Measurements from ENCODE around the gene GRPEL1. TPM values are rescaled to one million over a fixed set of nuclear protein-coding genes. Genes with fewer than 3 reads are reported as not detected.
A peak's percentile ranks its signal among the peaks of the same experiment; 100 is the strongest.

GRPEL1 gene
- total RNA-seq, 8 experiments from 2014 or later = 14.3 to 75.1 (median 20.3) TPM

GRCh38 chr4:7037425-7037824, 30.4 kb downstream of the GRPEL1 start:
- H3K4me1 ChIP-seq (replicated peaks in 1 of 2) = peaks cover 8 to 11% of the 10 kb centered on the region in 2 donors
- no peak for ATAC-seq (replicated peaks in 6 of 8)
- no peak overlapping the region for H3K27ac ChIP-seq
- no peak overlapping the region for H3K4me3 ChIP-seq
- in situ Hi-C loops (cut with MboI; ENCODE audit: low pct_unique_long_range_greater_than_20kb in 2 of 9, low sequenced_read_pairs in 9 of 9, unreplicated experiment in 9 of 9) = loop anchor here in 1 of 9 experiments (25.0 kb wide), 1 partner anchor 325 kb away; the partner anchor contains the start of genes BLOC1S4 and MRFAP1L1
- 40 to 80% (median 67%) methylated on average over 1 to 6 of the region's 6 CpGs; no CpG with 5 or more reads in 1 of the 10 experiments for WGBS, 10 experiments

GRCh38 chr4:7034262-7035081, 33.4 kb downstream of the GRPEL1 start:
- Histone ChIP-seq H3K4me3 (no peak overlapping the region), H3K27ac (peak overlapping the region in 1 of 2 donors; percentile 51), H3K4me1 (replicated peaks in 1 of 2) (peaks cover 0 to 3% of the 10 kb centered on the region in 2 donors)
- in situ Hi-C loops (cut with MboI; ENCODE audit: low pct_unique_long_range_greater_than_20kb in 2 of 9, low sequenced_read_pairs in 9 of 9, unreplicated experiment in 9 of 9) = loop anchor here in 1 of 9 experiments (25.0 kb wide), 1 partner anchor 322 kb away; the partner anchor contains the start of genes BLOC1S4 and MRFAP1L1
- WGBS, 10 experiments = 50 to 93% (median 75%) methylated on average over 2 to 10 of the region's 20 CpGs; no CpG with 5 or more reads in 3 of the 10 experiments
- peak in 7 of 8 experiments; percentile 34 to 92 (median 55) for ATAC-seq (replicated peaks in 6 of 8)

- 79 to 100% (median 92%) methylated on average over 1 to 7 of the region's 8 CpGs; no CpG with 5 or more reads in 2 of the 10 experiments for WGBS, 10 experiments
- ATAC-seq (replicated peaks in 6 of 8) = no peak
- peaks cover 0 to 3% of the 10 kb centered on the region in 2 donors for H3K4me1 ChIP-seq (replicated peaks in 1 of 2)
- no peak overlapping the region for H3K4me3 ChIP-seq
- in situ Hi-C loops (cut with MboI; ENCODE audit: low pct_unique_long_range_greater_than_20kb in 2 of 9, low sequenced_read_pairs in 9 of 9, unreplicated experiment in 9 of 9) = loop anchor here in 1 of 9 experiments (25.0 kb wide), 1 partner anchor 320 kb away; the partner anchor contains the start of genes BLOC1S4 and MRFAP1L1
- H3K27ac ChIP-seq = no peak overlapping the region
These were observed 35.3 kb downstream of the GRPEL1 start for GRCh38 chr4:7032596-7032995.

GRCh38 chr4:7031558-7032449, 36.1 kb downstream of the GRPEL1 start:
- ATAC-seq (replicated peaks in 6 of 8) = no peak
- Histone ChIP-seq H3K4me3 (no peak overlapping the region), H3K27ac (peak overlapping the region in 1 of 2 donors; percentile 26), H3K4me1 (replicated peaks in 1 of 2) (peaks cover 0 to 3% of the 10 kb centered on the region in 2 donors)
- WGBS, 10 experiments = 81 to 100% (median 93%) methylated on average over 3 to 21 of the region's 35 CpGs; no CpG with 5 or more reads in 3 of the 10 experiments
- in situ Hi-C loops (cut with MboI; ENCODE audit: low pct_unique_long_range_greater_than_20kb in 2 of 9, low sequenced_read_pairs in 9 of 9, unreplicated experiment in 9 of 9) = loop anchor here in 1 of 9 experiments (25.0 kb wide), 1 partner anchor 320 kb away; the partner anchor contains the start of genes BLOC1S4 and MRFAP1L1

GRCh38 chr4:7030856-7031255, 37.0 kb downstream of the GRPEL1 start:
- peaks cover 0 to 3% of the 10 kb centered on the region in 2 donors for H3K4me1 ChIP-seq (replicated peaks in 1 of 2)
- in situ Hi-C loops (cut with MboI; ENCODE audit: low pct_unique_long_range_greater_than_20kb in 2 of 9, low sequenced_read_pairs in 9 of 9, unreplicated experiment in 9 of 9) = loop anchor here in 1 of 9 experiments (25.0 kb wide), 1 partner anchor 319 kb away; the partner anchor contains the start of genes BLOC1S4 and MRFAP1L1
- 86 to 100% (median 93%) methylated on average over 1 to 8 of the region's 10 CpGs; no CpG with 5 or more reads in 5 of the 10 experiments for WGBS, 10 experiments
- no peak for ATAC-seq (replicated peaks in 6 of 8)
- no peak overlapping the region for H3K4me3 ChIP-seq
- no peak overlapping the region for H3K27ac ChIP-seq

GRCh38 chr4:7029921-7030320, 37.9 kb downstream of the GRPEL1 start:
- in situ Hi-C loops (cut with MboI; ENCODE audit: low pct_unique_long_range_greater_than_20kb in 2 of 9, low sequenced_read_pairs in 9 of 9, unreplicated experiment in 9 of 9) = loop anchor here in 1 of 9 experiments (25.0 kb wide), 1 partner anchor 318 kb away; the partner anchor contains the start of genes BLOC1S4 and MRFAP1L1
- no peak for ATAC-seq (replicated peaks in 6 of 8)
- Histone ChIP-seq H3K4me1 (replicated peaks in 1 of 2) (peaks cover 0 to 2% of the 10 kb centered on the region in 2 donors), H3K27ac (no peak overlapping the region), H3K4me3 (no peak overlapping the region)
- WGBS, 10 experiments = 80 to 100% (median 96%) methylated on average over 1 to 9 of the region's 10 CpGs; no CpG with 5 or more reads in 4 of the 10 experiments

GRCh38 chr4:7029212-7029611, 38.7 kb downstream of the GRPEL1 start:
- Histone ChIP-seq H3K4me3 (no peak overlapping the region), H3K4me1 (replicated peaks in 1 of 2) (no peaks in the 10 kb centered on the region), H3K27ac (no peak overlapping the region)
- in situ Hi-C loops (cut with MboI; ENCODE audit: low pct_unique_long_range_greater_than_20kb in 2 of 9, low sequenced_read_pairs in 9 of 9, unreplicated experiment in 9 of 9) = loop anchor here in 1 of 9 experiments (25.0 kb wide), 1 partner anchor 317 kb away; the partner anchor contains the start of genes BLOC1S4 and MRFAP1L1
- WGBS, 10 experiments = 90 to 100% (median 96%) methylated on average over 2 to 9 of the region's 12 CpGs; no CpG with 5 or more reads in 3 of the 10 experiments
- no peak for ATAC-seq (replicated peaks in 6 of 8)

- no peak for ATAC-seq (replicated peaks in 6 of 8)
- in situ Hi-C loops (cut with MboI; ENCODE audit: low pct_unique_long_range_greater_than_20kb in 2 of 9, low sequenced_read_pairs in 9 of 9, unreplicated experiment in 9 of 9) = loop anchor here in 1 of 9 experiments (25.0 kb wide), 1 partner anchor 316 kb away; the partner anchor contains the start of genes BLOC1S4 and MRFAP1L1
- WGBS, 10 experiments = 100% methylated on average over 1 of the region's 5 CpGs; no CpG with 5 or more reads in 9 of the 10 experiments
- Histone ChIP-seq H3K4me1 (replicated peaks in 1 of 2) (no peaks in the 10 kb centered on the region), H3K27ac (no peak overlapping the region), H3K4me3 (no peak overlapping the region)
These were observed 40.0 kb downstream of the GRPEL1 start for GRCh38 chr4:7027913-7028312.

- WGBS, 10 experiments = 96% methylated on average over 4 of the region's 7 CpGs; no CpG with 5 or more reads in 9 of the 10 experiments
- H3K4me1 ChIP-seq (replicated peaks in 1 of 2) = no peaks in the 10 kb centered on the region
These were observed 40.6 kb downstream of the GRPEL1 start for GRCh38 chr4:7027284-7027683.

GRCh38 chr4:7026107-7026506, 41.8 kb downstream of the GRPEL1 start:
- WGBS, 10 experiments = 79 to 100% (median 93%) methylated on average over 1 to 3 of the region's 9 CpGs; no CpG with 5 or more reads in 4 of the 10 experiments

More at GRCh38 chr4:7027284-7027683, 40.6 kb downstream of the GRPEL1 start:
- in situ Hi-C loops (cut with MboI; ENCODE audit: low pct_unique_long_range_greater_than_20kb in 2 of 9, low sequenced_read_pairs in 9 of 9, unreplicated experiment in 9 of 9) = loop anchor here in 1 of 9 experiments (25.0 kb wide), 1 partner anchor 315 kb away; the partner anchor contains the start of genes BLOC1S4 and MRFAP1L1
- H3K4me3 ChIP-seq = no peak overlapping the region
- no peak for ATAC-seq (replicated peaks in 6 of 8)
- H3K27ac ChIP-seq = no peak overlapping the region

GRCh38 chr4:7025040-7025602, 42.7 kb downstream of the GRPEL1 start:
- WGBS, 10 experiments = 74 to 100% (median 90%) methylated on average over 1 to 20 of the region's 28 CpGs; no CpG with 5 or more reads in 4 of the 10 experiments
- H3K27ac ChIP-seq = no peak overlapping the region
- in situ Hi-C loops (cut with MboI; ENCODE audit: low pct_unique_long_range_greater_than_20kb in 2 of 9, low sequenced_read_pairs in 9 of 9, unreplicated experiment in 9 of 9) = loop anchor here in 1 of 9 experiments (25.0 kb wide), 1 partner anchor 313 kb away; the partner anchor contains the start of genes BLOC1S4 and MRFAP1L1
- no peak for ATAC-seq (replicated peaks in 6 of 8)
- no peak overlapping the region for H3K4me3 ChIP-seq
- no peaks in the 10 kb centered on the region for H3K4me1 ChIP-seq (replicated peaks in 1 of 2)

More at GRCh38 chr4:7026107-7026506, 41.8 kb downstream of the GRPEL1 start:
- no peak for ATAC-seq (replicated peaks in 6 of 8)
- Histone ChIP-seq H3K4me3 (no peak overlapping the region), H3K27ac (no peak overlapping the region), H3K4me1 (replicated peaks in 1 of 2) (no peaks in the 10 kb centered on the region)
- in situ Hi-C loops (cut with MboI; ENCODE audit: low pct_unique_long_range_greater_than_20kb in 2 of 9, low sequenced_read_pairs in 9 of 9, unreplicated experiment in 9 of 9) = loop anchor here in 1 of 9 experiments (25.0 kb wide), 1 partner anchor 314 kb away; the partner anchor contains the start of genes BLOC1S4 and MRFAP1L1

Data from motor neuron (in vitro differentiated cells).